HepG2 (cell line): Measurements from ENCODE around the gene METTL16. TPM values are rescaled to one million over a fixed set of nuclear protein-coding genes. Genes with fewer than 3 reads are reported as not detected.

Experiments used
- AGO1 ChIP-seq: fragments of 200-400 bp; formaldehyde crosslinking; IDR thresholded peaks from 2 replicates; pipeline ENCODE4 v1.6.1; 2017; ENCODE audit warnings: mild to moderate bottlenecking, low read depth, low read length, moderate library complexity; ENCODE audit not compliant: poor library complexity, severe bottlenecking
- AGO2 ChIP-seq: fragments of 200-400 bp; formaldehyde crosslinking; optimal IDR thresholded peaks from 2 replicates; pipeline ENCODE3; 2017; ENCODE audit warnings: mild to moderate bottlenecking, low read depth, low read length, moderate library complexity
- ARID2 ChIP-seq: sonication (generic); formaldehyde crosslinking; IDR thresholded peaks from 2 replicates; pipeline ENCODE4 v1.8.1; 2022; ENCODE audit warnings: mild to moderate bottlenecking, missing genetic modification reagents, borderline replicate concordance
- ASH2L ChIP-seq: fragments of 300-600, 200-600 bp; sonication (generic); IDR thresholded peaks from 2 replicates; pipeline ENCODE4 v1.7.0; 2017; ENCODE audit warnings: low read depth, mild to moderate bottlenecking, moderate library complexity, mixed read lengths, low read length; ENCODE audit not compliant: insufficient read length
- HDAC2 ChIP-seq: sonication (generic); formaldehyde crosslinking; IDR thresholded peaks from 2 replicates; pipeline ENCODE4 v1.4.0; 2020; ENCODE audit warnings: missing genetic modification reagents
- HHEX ChIP-seq: IDR thresholded peaks from 2 replicates; pipeline ENCODE4 v1.6.1; 2016; ENCODE audit warnings: control low read depth
- HNRNPK ChIP-seq: fragments of 200-400 bp; formaldehyde crosslinking; IDR thresholded peaks from 2 replicates; pipeline ENCODE4 v1.6.1; 2018; ENCODE audit warnings: low read length, low read depth, moderate library complexity, mild to moderate bottlenecking; ENCODE audit not compliant: poor library complexity, severe bottlenecking
- HOXA3 ChIP-seq: sonication (generic); formaldehyde crosslinking; IDR thresholded peaks from 2 replicates; pipeline ENCODE4 v1.5.0; 2020; ENCODE audit warnings: missing genetic modification reagents
- IKZF1 ChIP-seq: fragments of 450-650 bp; IDR thresholded peaks from 2 replicates; pipeline ENCODE4 v1.7.1; 2016
- KDM2A ChIP-seq: sonication (generic); formaldehyde crosslinking; IDR thresholded peaks from 2 replicates; pipeline ENCODE4 v1.4.0; 2020; ENCODE audit warnings: low read depth, missing genetic modification reagents, borderline replicate concordance
- MAFF ChIP-seq: IDR thresholded peaks from 2 replicates; pipeline ENCODE4 v1.6.1; 2011; ENCODE audit warnings: low read depth, low read length, improper control_type of control experiment
- MAZ ChIP-seq, 2 experiments: sonication (generic) in 1 of 2; formaldehyde crosslinking in 1 of 2; IDR thresholded peaks; 2 replicates each; pipeline versions ENCODE4 v1.5.0 to v1.6.1; 2012 to 2020; ENCODE audit warnings: low read depth in 2 of 2, mild to moderate bottlenecking in 2 of 2, borderline replicate concordance in 1 of 2, improper control_type of control experiment in 1 of 2, low read length in 1 of 2, missing genetic modification reagents in 1 of 2, moderate library complexity in 1 of 2
- NCOR1 ChIP-seq: fragments of 200-600 bp; sonication (generic); IDR thresholded peaks from 2 replicates; pipeline ENCODE4 v1.7.0; 2017; ENCODE audit warnings: antibody characterized with exemption, low read length, borderline replicate concordance
- NFRKB ChIP-seq: fragments of 450-650 bp; IDR thresholded peaks from 2 replicates; pipeline ENCODE4 v1.6.1; 2017
- NONO ChIP-seq, 2 experiments: fragments of 450-650 bp in 1 of 2; sonication (generic) in 1 of 2; formaldehyde crosslinking in 1 of 2; IDR thresholded peaks in 1 of 2; conservative IDR thresholded peaks in 1 of 2; 2 replicates each; pipeline versions ENCODE4 v1.6.1 to v1.8.0; 2017 to 2022; ENCODE audit warnings: mild to moderate bottlenecking in 1 of 2, missing genetic modification reagents in 1 of 2, moderate library complexity in 1 of 2
- RBFOX2 ChIP-seq: fragments of 200-400 bp; formaldehyde crosslinking; IDR thresholded peaks from 2 replicates; pipeline ENCODE4 v1.6.1; 2017; ENCODE audit warnings: low read depth, mild to moderate bottlenecking, low read length
- RBM22 ChIP-seq: fragments of 200-400 bp; formaldehyde crosslinking; optimal IDR thresholded peaks from 2 replicates; pipeline ENCODE3; 2017; ENCODE audit warnings: mild to moderate bottlenecking, low read length, moderate library complexity
- RFX1 ChIP-seq: fragments of 450-650 bp; IDR thresholded peaks from 2 replicates; pipeline ENCODE4 v1.6.1; 2017
- SAP130 ChIP-seq: IDR thresholded peaks from 2 replicates; pipeline ENCODE4 v1.6.1; 2016; ENCODE audit warnings: low read depth
- SIN3A ChIP-seq: IDR thresholded peaks from 2 replicates; pipeline ENCODE4 v1.6.1; 2011; ENCODE audit warnings: low read depth, mild to moderate bottlenecking, control low read depth, low read length, borderline replicate concordance
- SSRP1 ChIP-seq: IDR thresholded peaks from 2 replicates; pipeline ENCODE4 v1.6.1; 2016; ENCODE audit warnings: control low read depth
- TBL1XR1 ChIP-seq: fragments of 150-350 bp; IDR thresholded peaks from 2 replicates; pipeline ENCODE4 v1.6.1; 2014; ENCODE audit warnings: borderline replicate concordance, low read length; ENCODE audit not compliant: partially characterized antibody
- TCF12 ChIP-seq, 2 experiments: fragments of 450-650 bp in 1 of 2; sonication (generic) in 1 of 2; formaldehyde crosslinking in 1 of 2; IDR thresholded peaks; 2 replicates each; pipeline versions ENCODE4 v1.6.1 to v1.8.0; 2017 to 2022; ENCODE audit warnings: antibody characterized with exemption in 1 of 2, mild to moderate bottlenecking in 1 of 2, missing genetic modification reagents in 1 of 2, moderate library complexity in 1 of 2
- ZKSCAN5 ChIP-seq: sonication (generic); formaldehyde crosslinking; IDR thresholded peaks from 2 replicates; pipeline ENCODE4 v1.5.1; 2020; ENCODE audit warnings: mild to moderate bottlenecking, missing genetic modification reagents
- ZNF674 ChIP-seq: sonication (generic); formaldehyde crosslinking; IDR thresholded peaks from 2 replicates; pipeline ENCODE4 v1.5.0; 2020; ENCODE audit warnings: low read depth, mild to moderate bottlenecking, missing genetic modification reagents
- ZNF703 ChIP-seq: sonication (generic); formaldehyde crosslinking; IDR thresholded peaks from 2 replicates; pipeline ENCODE4 v1.5.1; 2020; ENCODE audit warnings: missing genetic modification reagents, mild to moderate bottlenecking, moderate library complexity, borderline replicate concordance
- ZNF790 ChIP-seq: sonication (generic); formaldehyde crosslinking; IDR thresholded peaks from 2 replicates; pipeline ENCODE4 v1.8.0; 2022; ENCODE audit warnings: missing genetic modification reagents, mild to moderate bottlenecking, borderline replicate concordance
- ZNF883 ChIP-seq: sonication (generic); formaldehyde crosslinking; IDR thresholded peaks from 2 replicates; pipeline ENCODE4 v1.5.1; 2020; ENCODE audit warnings: mild to moderate bottlenecking, missing genetic modification reagents; ENCODE audit errors: not compliant biosample characterization
- ZSCAN20 ChIP-seq: sonication (generic); formaldehyde crosslinking; IDR thresholded peaks from 2 replicates; pipeline ENCODE4 v1.4.0; 2020; ENCODE audit warnings: missing genetic modification reagents, mild to moderate bottlenecking, borderline replicate concordance
- ZSCAN31 ChIP-seq: sonication (generic); formaldehyde crosslinking; IDR thresholded peaks from 2 replicates; pipeline ENCODE4 v1.5.0; 2020; ENCODE audit warnings: low read depth, mild to moderate bottlenecking, missing genetic modification reagents
- polyA plus RNA-seq, 8 experiments: library from polyadenylated mRNA; depleted of rRNA in 3 of 8; stranded (reverse) in 7 of 8; unstranded in 1 of 8; fragments of >200 nt; fragmentation: Illumina TruSeq in 4 of 8; extraction: Trizol in 4 of 8; gene quantifications; 2 replicates each; pipeline versions ENCODE4 v1.2.1 to v1.2.3, GENCODE V29; 2011 to 2016; ENCODE audit warnings: low read depth in 4 of 8, missing spikeins in 1 of 8, mixed read lengths in 1 of 8; ENCODE audit not compliant: insufficient read depth in 1 of 8
- total RNA-seq, 5 experiments: library from RNA; depleted of rRNA; stranded (reverse); fragments of >200 nt; fragmentation: Illumina TruSeq; extraction: Trizol; gene quantifications; 2 replicates each; pipeline ENCODE4 v1.2.3, GENCODE V29; 2016; ENCODE audit warnings: low read depth in 1 of 5
- TF ChIP-seq, protein P1 (sequence below): sonication (generic); formaldehyde crosslinking; IDR thresholded peaks from 2 replicates; pipeline ENCODE4 v1.4.0; 2020; ENCODE audit warnings: mild to moderate bottlenecking, missing genetic modification reagents

The METTL16 gene
- total and polyA plus RNA-seq, 2 of the 13 experiments (the other 11 are each of a cell fraction or from before 2014, with no cell fraction given), result 11.6 to 18.5 TPM

GRCh38 chr17:2393174-2393953 lies 118.3 kb downstream of the METTL16 start (continued):
- TF ChIP-seq AGO2, result peak; percentile 79
- 0 out of 2 replicates have a peak, but pooled peaks have one; percentile 40 for TF ChIP-seq HDAC2 (CRISPR knock-in tag)
- no peak for TF ChIP-seq ZKSCAN5
- no peak for TF ChIP-seq NFRKB
- TF ChIP-seq KDM2A (CRISPR knock-in tag), result peak; percentile 14; the same call in 1 of the 2 replicates
- peak; percentile 39 for TF ChIP-seq ZNF883 (CRISPR knock-in tag)
- no peak for TF ChIP-seq TBL1XR1
- no peak for TF ChIP-seq IKZF1
- peak; percentile 71 for TF ChIP-seq RBM22
- TF ChIP-seq HOXA3 (CRISPR knock-in tag), result peak; percentile 48; the same call in 1 of the 2 replicates
- no peak for TF ChIP-seq NCOR1
- TF ChIP-seq ASH2L, result peak; percentile 6
- peak; percentile 75 for TF ChIP-seq RFX1
- TF ChIP-seq HHEX (CRISPR knock-in tag), result no peak
- no peak for TF ChIP-seq ZNF674
- TF ChIP-seq NONO (IDR thresholded peaks at IDR 0.05), result no peak
- TF ChIP-seq NONO (CRISPR knock-in tag; conservative IDR thresholded peaks at IDR 0.05), result 0 out of 2 replicates have a peak, but pooled peaks have one; percentile 8
- TF ChIP-seq ZSCAN20 (CRISPR knock-in tag), result no peak
- TF ChIP-seq HNRNPK, result peak; percentile 56
- TF ChIP-seq TCF12 (IDR thresholded peaks at IDR 0.05), result no peak
- TF ChIP-seq TCF12 (CRISPR knock-in tag; IDR thresholded peaks at IDR 0.05), result 0 out of 2 replicates have a peak, but pooled peaks have one; percentile 6
- peak; percentile 24; the same call in 1 of the 2 replicates for TF ChIP-seq SAP130 (CRISPR knock-in tag)
- 0 out of 2 replicates have a peak, but pooled peaks have one; percentile 51 for TF ChIP-seq ZNF703 (CRISPR knock-in tag)
- TF ChIP-seq ZNF790, result 0 out of 2 replicates have a peak, but pooled peaks have one; percentile 57
- TF ChIP-seq MAZ (IDR thresholded peaks at IDR 0.05; ENCODE audit: borderline replicate concordance, low read depth, low read length), result peak; percentile 8; the same call in 1 of the 2 replicates
- TF ChIP-seq MAZ (CRISPR knock-in tag; IDR thresholded peaks at IDR 0.05; ENCODE audit: low read depth), result peak; percentile 53; the same call in 1 of the 2 replicates
- TF ChIP-seq MAFF, result no peak
- peak; percentile 62 for TF ChIP-seq RBFOX2
- TF ChIP-seq SSRP1 (CRISPR knock-in tag), result no peak
- 0 out of 2 replicates have a peak, but pooled peaks have one; percentile 28 for TF ChIP-seq ZSCAN31
- TF ChIP-seq ARID2, result no peak
- TF ChIP-seq, protein P1, sequence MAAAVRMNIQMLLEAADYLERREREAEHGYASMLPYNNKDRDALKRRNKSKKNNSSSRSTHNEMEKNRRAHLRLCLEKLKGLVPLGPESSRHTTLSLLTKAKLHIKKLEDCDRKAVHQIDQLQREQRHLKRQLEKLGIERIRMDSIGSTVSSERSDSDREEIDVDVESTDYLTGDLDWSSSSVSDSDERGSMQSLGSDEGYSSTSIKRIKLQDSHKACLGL (CRISPR knock-in tag), result peak; percentile 24; the same call in 1 of the 2 replicates
- TF ChIP-seq SIN3A, result peak; percentile 50; the same call in 1 of the 2 replicates
- peak; percentile 14 for TF ChIP-seq AGO1
